ENCODE measurements around the gene DAAM2.

Gene DAAM2

DNA sequence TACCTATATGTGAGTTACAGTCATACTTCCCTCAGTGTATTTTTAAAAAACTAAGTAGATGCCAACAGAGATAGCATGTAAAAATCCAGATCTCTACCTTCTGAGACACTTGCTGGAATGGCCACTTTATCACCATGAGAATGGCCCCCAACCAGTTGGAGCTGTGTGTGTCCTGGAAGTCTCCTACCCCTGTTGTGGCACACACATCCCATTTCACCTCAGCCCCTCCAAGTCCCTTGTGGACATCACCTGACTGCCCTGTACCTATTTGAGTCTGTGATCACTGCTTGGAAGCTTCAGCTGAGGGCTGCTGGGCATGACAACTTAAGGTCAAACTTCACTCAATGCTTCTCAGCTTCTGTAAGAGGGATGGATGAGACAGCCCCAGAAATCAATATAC is 118.0 kb downstream of the DAAM2 start:
- DNase-seq (ENCODE audit: low spot score): no peak

DNA sequence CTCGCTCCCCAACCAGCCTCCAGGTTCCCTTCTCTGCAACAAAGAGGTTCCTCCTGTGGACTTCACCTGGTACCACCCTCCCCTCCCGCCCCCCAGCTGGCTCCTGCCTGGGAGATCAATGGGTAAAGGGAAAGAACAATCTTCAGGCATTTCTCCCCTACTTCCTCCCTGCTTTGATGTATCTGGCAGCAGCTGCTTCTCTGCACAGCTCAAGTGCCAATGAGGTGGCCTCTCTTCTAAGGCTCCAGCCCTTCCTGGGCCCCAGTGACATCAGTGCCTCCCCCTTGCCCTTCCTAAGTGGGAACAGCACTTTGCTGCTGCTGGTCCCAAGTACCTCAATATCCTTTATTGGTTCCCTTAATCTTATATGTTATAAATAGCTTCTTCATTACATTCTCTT is 118.6 kb downstream of the DAAM2 start:
- no peak for DNase-seq (ENCODE audit: low spot score)

DNA sequence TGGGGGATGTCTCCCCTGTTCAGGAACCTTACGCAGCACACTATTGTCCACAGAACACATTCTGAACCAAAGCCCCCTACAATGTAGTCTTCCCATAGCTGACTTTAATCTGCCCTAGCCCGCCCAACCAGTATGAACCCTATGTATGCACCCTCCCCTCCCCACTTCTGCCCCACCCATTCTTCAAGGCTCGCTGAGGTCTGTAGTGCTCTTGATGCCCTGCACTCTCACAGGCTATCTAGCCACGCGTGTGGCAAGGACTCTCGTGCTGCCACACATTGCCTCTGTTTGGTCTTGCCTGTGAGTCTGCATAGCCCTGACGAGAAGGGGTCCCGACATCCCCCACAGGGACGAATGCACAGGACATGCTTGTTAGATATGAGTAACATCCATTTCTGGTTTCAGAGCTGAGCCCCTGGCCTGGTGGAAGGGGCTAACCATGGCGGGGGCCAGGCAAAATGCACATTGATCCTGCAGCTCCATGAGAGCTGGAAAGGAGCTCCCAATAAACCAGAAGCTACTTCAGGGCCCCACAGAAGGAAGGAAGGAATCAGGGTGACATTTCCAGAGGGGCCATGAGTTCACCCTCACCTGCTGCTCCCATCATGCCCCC is 119.4 kb downstream of the DAAM2 start:
- DNase-seq (ENCODE audit: low spot score): no peak

DNA sequence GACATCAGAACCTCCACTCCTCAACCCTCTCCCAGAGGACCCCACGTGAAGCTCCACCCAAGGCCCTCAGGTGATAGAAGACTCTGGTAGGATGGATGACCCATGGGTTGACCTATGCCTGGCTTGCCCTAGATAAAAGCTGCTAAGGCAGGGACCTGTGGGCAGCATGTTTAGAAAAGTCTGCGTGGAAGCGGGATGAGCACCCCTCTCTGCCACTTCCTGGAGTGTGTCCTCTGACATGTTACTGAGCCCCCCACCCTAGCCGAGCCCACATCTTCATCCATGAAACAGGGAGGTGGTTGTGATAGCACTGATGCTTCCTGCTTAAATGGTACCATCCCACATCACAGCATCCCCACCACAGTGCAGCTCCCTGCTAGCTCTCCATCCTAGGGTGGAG is 120.3 kb downstream of the DAAM2 start:
- DNase-seq (ENCODE audit: low spot score): no peak

DNA sequence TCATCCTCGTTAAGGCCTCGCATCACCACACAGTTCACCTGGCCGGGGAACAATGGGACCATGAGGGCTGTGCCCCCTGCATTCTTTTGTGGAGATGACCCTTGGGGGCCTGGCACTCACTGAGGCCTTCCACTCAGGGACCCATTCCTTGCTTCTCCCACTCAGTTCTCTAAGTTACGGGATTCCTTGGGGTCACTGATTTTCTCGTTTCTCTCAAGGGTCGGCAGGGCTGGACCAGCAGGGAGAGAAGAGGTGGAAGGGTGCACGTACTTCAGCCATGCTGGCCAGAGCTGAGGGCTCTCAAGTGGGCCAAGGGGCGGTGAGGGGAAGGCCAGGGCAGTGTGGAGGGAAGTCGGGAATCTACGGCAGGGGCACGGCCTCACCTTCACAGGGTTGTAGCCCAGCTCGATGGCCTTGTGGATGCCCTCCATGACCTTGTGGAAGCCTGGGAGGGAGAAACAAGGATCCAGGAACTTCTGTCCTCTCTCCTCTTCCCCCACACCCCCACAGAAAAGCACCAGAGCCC is 121.3 kb downstream of the DAAM2 start:
- no peak for DNase-seq (ENCODE audit: low spot score)

DNA sequence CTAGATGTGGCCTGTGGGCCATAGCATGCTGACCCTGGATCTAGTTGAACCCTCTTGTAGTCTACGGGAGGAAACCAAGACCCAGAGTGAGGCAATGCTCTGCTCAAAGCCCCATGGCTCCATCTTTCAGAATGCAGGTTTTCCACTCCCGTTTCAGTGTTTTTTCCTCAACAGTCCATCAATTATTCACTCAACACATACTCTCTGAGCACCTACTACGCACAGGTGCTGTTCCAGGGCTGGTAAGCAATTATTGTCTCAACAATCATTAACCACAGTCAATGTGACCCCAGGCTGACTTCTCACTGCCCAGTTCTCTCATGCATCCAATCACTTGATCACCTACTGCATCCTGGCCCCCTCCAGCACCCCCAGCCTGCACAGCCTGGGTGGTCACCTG is 122.1 kb downstream of the DAAM2 start:
- no peak for DNase-seq (ENCODE audit: low spot score)

DNA sequence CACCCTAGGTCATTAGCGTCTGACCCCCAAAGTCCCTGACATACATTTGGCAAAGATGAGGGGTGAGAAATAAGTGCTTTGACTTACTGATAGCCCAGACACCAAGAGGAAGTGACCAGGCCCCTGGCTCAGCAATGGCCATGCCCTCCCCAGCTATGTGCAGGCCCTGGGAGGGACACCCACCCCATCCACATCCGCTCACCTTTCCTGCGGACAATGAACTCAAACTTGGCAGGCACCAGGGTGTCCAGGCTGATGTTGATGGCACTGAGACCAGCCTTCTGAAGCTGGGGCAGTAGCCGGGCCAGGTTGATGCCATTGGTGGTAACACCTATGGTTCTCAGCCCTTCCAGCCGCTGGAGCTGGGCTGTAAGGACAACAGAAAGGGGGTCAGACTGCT is 123.7 kb downstream of the DAAM2 start:
- DNase-seq (ENCODE audit: low spot score): no peak

DNA sequence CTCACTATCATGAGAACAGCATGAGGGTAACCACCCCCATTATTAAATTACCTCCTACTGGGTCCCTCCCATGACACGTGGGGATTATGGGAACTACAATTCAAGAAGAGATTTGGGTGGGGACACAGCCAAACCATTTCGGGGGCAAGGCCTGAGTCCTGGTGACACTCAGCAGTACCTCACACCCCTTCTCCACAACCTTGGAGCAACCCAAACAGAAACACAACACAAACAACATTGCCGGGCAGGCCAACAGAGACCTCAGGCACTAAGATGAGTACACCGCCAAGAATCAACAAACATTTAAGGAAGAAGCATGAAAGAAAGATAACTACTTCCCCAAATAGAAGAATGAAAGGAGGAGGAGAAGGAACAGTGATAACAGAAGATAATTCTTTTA is 125.2 kb downstream of the DAAM2 start:
- DNase-seq (ENCODE audit: low spot score): no peak

DNA sequence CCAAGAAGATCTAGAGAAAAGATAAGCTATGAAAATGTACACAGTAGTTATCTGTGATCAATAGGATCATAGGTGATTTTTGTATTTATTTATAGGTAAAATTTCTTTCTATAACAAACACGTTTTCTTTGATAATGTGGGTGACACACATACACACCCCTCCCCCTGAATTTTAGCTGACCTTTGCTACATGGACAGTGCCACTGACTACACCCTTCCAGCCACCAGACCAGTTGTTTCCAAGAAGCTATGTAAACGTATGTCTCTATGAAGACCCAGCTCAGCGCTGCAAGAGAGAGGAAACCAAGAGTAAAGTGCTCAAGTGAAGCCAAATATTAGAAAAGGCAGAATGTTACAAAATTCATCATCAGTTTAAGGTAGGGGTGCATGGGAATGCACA is 125.8 kb downstream of the DAAM2 start:
- DNase-seq (ENCODE audit: low spot score): no peak

DNA sequence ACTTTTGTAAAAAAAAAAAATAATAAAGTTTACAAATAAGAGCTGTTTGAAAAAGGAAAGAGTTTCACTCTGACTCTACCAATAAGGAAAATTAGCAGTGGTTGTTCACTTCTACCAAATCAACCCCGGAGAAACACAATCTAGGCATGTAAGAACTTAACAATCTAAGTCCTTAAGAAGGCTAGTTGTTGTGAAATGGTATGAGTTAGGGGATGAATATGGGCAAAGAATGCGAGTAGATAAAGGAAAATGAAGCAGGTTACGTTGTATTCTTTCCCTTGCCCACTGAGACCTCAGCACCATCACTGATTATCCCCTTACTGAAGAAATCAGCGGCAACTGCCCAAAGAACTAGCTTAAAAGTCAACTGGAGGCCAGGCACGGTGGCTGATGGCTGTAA is 126.7 kb downstream of the DAAM2 start:
- no peak for DNase-seq (ENCODE audit: low spot score)

DNA sequence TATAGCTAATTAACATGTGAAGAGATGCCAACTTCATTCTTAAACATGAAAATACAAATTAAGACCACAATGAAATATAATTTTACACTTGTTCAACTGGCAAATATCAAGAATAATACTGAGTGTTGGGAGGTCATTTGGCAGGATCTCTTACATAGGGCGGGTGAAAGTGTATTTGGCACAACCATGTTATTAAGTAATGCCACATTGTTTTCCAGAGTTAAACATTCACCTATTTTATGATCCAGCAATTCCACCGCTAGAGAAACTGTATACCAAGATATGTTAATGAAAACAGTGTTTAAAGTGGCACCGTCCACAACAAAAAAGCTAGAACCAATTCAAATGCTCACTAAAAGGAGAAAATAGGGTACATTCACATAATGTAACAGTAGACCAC is 128.0 kb downstream of the DAAM2 start:
- DNase-seq (ENCODE audit: low spot score): no peak

DNA sequence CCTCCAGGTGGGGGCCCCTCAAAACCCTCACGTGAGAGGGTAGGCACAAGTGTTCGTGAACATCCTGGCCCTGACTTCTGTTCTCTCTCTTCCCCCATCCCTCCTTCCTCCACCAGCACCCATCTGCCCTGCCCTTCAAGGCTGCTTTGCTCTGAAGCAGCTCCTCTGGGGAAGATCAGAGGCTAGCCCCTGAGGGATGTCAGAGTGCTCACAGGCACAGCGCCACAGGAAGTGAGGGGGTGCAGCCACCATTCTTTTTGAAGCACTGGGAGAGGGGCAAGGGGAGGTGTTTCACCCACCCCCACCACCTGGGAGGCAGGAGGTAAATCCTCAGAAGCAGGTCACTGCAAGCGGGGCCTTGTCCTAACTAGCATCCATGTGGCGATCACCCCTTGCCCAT is 130.6 kb downstream of the DAAM2 start:
- DNase-seq (ENCODE audit: low spot score): no peak

DNA sequence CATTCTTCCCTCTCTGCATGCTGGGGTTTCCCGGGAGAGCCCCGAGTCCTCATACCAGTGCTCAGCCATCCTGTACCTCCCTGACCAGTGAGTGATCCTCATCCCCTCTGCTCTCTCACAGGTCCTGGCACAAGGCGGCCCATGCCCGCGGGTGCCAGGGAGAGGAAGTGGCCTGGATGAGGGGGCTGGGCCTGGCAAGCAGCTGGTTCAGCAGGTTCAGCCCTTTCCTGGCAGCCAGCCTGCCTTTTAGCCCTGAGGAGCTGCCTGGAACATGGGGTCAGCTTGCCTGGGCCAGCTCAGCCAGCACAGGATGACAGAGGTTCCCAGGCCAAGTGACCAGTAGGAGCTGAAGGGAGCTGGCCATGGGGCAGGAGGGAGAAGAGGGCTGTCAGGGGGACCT is 131.2 kb downstream of the DAAM2 start:
- DNase-seq (ENCODE audit: low spot score): no peak

DNA sequence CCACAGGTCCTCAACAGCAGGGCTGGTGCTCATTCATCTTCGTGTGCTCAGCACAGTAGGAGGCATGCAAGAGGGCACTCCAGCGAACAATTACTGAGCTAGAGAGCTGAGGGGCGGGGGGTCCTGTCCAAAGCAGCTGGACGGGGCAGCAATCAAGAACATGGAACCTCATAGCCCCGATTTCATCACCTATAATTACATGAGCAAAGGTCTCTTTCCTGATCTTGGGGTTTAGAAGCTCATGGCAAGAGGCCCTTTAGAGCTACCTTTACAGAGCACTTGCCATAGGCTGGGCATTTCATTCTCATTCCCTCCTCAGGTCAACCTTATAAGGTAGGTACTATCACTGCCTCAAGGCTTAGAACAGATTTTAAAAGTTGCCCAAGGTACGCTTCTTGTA is 131.7 kb downstream of the DAAM2 start:
- no peak for DNase-seq (ENCODE audit: low spot score)

DNA sequence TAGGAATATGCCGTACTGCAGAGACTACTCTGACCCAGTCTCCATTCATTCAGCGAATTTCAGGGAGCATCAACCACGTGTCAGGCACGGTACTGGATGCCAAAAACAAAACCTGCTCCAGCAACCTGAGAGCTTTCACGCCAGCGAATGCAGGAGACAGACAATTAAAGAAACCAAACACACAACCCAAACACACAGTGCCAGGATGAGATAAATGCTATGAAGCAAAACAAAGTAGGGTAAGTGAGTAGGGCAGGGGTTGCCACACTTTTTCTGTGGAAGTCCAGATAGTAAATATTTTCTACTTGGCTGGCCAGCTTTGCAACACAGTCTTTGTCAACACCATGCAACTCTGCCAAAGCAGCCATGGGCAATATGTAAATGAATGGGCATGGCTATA is 132.1 kb downstream of the DAAM2 start:
- DNase-seq (ENCODE audit: low spot score): no peak

DNA sequence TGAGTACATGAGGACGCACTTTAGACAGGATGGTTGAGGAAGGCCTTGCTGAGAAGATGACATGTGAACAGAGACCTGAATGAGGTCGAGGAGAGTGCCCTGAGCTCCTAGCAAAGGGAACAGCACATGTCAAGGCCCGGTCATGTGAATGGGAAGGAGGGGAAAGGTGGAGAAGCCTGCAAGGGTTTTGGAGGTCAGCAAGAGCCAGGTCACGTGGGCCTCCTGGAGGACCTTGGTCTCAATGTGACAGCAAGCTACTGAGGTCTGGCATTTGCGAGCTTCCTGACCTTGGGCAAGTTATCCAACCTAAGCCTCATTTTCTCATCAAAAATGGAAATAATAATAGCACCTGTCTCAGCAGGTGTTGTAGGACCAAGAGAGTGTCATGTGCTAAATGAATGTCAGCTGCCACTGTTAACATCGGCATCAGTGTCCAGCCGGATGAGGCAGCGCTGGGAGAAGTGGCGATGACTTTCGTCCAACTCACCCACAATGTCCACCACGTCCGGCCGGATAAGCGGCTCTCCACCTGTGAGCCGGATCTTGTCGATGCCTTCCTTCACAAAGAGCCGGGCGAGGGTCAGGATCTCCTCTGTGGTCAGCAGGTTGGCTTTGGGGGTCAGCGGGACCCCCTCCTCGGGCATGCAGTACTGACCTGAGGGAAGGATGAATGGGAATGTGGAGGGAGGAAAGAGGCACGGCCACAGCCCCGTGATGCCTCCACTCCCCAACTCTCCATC is 133.2 kb downstream of the DAAM2 start:
- DNase-seq (ENCODE audit: low spot score): no peak

DNA sequence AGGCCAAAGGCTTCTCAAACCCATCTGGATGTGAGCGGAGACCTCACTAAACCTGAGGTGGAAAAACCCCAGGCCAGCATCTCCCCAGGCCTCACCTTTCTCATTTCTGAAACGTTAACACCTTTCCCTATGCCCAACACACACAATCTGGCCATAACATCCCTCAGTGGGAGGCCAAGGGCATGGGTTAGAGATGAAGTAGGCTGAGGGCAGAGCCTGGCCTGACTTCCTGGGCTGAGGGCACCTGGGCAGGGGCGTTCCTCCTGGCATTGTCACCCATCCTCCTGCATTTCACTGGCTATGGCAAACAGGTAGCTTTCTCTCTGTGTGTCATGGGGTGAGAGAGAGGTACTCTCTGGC is 133.7 kb downstream of the DAAM2 start:
- no peak for DNase-seq (ENCODE audit: low spot score)

DNA sequence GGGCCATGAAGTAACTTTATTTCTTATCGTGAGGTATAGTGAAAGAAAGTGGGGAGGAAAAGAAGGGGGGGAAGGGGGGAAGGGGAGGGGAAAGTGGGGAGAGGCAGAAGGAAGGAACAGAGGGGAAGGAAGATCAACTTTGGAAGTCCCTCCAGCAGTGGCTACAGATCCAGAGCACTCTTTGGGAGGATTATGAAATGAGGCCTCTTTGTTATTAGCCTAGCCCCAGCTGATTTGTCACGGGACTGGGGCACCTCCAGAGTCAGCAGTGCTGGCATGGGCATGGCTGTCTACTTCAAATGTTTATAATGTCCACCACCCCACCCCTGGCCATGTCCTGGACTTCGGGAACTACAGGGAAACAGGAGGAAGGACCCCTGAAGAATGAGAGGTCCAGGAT is 134.5 kb downstream of the DAAM2 start:
- DNase-seq (ENCODE audit: low spot score): no peak

DNA sequence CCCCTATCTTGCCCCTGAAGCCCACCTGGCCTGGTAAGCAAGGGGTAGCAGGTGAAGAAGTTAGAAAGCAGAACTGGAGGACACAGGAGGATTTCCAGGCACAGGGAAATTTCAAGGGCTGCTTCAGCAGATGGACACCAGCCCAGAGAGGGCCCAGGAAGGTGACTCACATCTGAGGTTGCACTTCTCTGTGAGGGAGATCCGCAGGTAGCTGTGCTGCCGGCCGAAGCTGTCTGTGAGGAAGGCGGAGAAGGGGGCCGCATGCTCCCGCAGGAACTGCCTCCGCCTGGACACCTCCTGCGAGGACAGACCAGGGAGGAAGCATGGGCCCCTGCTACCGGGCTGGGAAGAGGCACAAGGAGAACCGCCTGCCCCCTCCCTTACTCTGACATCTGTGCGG is 135.0 kb downstream of the DAAM2 start:
- DNase-seq (ENCODE audit: low spot score): no peak

DNA sequence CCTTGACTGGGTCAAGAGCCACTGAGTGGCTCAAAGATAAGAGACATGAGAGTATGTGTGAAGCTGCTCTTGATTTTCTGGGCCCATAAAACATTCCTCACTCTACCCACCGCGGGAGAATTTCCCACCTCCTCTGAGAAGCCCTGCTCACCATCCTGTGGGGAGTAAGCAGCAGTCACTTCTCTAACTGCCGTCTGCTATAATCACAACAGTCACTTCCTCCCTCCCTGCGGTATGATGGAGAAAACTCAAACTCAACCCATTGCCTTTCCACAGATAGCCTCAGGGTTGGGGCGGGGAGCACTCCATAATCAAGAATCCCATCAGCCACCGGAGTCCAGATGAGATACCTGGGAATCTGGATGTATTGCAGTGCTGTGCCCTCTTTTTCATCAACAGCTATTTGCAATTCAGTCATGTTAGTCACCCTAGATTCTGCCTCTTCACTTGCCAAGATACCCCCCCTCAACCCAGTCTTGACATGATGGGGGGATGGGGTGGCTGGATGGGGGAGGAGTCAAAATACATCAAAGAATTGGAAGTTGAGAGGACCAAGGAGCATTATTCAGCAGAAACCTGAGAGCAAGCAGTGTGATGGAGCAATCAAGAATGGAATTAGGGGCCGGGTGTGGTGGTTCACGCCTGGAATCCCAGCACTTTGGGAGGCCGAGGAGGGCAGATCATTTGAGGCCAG is 137.0 kb downstream of the DAAM2 start:
- DNase-seq (ENCODE audit: low spot score): no peak

DNA sequence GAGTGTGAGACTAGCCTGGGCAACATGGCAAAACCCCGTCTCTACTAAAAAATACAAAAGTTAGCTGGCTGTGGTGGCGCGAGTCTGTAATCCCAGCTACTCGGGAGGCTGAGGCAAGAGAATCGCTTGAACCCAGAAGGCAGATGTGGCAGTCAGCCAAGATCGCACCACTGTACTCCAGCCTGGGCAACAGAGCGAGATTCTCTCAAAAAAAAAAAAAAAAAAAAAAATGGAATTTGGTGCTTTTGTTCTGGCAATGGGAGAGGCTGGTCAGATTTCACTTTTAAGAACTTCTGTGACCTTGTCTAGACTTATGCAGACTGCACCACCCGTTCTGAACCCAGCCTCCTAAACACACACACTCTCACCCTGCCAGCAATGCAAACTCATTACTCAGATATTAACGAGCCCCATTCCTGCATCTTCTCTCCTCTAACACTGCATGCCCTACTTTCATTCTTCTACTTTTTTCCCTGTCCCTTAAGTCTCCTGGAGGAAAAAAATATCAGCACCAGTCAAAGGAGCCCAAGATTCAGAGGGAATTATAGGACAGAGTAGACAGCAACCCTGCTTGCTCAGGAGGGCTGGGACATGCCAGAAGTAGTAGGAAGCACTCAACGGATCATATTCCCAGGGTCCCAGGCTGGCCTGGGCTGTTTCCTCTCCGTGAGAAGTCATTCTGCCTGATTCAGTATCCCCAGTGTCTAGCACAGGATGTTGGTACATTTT is 137.7 kb downstream of the DAAM2 start:
- DNase-seq (ENCODE audit: low spot score): no peak

DNA sequence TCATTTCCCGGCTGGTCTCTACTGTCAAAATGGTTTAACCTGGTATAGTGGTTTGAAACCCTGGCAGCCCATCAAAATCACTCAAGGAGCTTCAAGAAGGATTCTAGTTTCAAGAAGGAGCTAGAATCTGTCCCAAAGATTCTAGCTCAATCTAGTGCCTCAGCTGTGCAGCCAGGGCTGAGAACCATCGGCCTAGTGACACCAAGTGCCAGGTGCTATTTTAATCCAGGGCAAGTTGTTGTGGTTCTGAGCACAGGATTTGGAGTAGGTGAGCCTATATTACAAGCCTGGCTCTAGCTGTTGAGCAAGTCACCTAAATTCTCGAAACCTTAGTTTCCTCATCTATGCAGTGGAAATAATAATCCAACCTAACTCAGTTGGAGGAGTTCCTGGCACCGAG is 138.4 kb downstream of the DAAM2 start:
- no peak for DNase-seq (ENCODE audit: low spot score)

DNA sequence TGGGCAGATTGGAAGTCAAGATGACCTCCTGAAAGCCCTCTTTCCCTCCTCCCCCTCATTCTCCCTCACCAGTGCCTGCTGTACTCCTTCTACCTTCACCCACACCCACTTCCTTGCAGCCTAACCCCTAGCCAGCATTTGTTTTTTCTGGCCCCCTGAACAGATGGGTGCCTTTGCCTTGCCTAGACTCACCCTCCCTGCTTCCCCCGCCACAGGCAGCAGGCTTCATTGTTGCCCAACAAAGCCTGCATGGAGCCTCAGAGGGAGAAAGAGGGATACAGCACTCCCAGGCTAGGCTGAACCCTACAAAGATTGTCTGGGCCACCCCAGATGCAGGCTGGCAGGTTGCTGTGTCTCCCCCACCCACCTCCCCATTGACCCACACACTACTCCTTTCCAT is 139.4 kb downstream of the DAAM2 start:
- DNase-seq (ENCODE audit: low spot score): no peak
